HG02938 (cell line): ENCODE measurements around the gene PGBD1.
"Not testable (repeated sequence)": the region's sequence is repeated elsewhere in the genome, so short reads cannot be mapped to it uniquely, and the experiment has no call there.

Source experiments
- ATAC-seq: cut with Tn5 transposase; IDR thresholded peaks from one replicate; pipeline ENCODE4 v1.9.1; 2021; ENCODE audit warnings: mild to moderate bottlenecking, moderate library complexity; ENCODE audit not compliant: unreplicated experiment

PGBD1 gene

GRCh38 chr6:28266962-28267694 lies 14.2 kb upstream of the PGBD1 start, which contains the start of gene ZSCAN26:
Gene ZSCAN26, plus strand, starts transcription at chr6:28267143. Its CDS starts 4,777 bp downstream, at chr6:28271920.
- ATAC-seq, result peak; percentile 87

- ATAC-seq, result no peak
These were observed 13.7 kb upstream of the PGBD1 start for GRCh38 chr6:28267695-28268059.

GRCh38 chr6:28269492-28269891 lies 11.9 kb upstream of the PGBD1 start:
- ATAC-seq, result no peak

GRCh38 chr6:28274888-28275287 lies 6.5 kb upstream of the PGBD1 start:
- ATAC-seq, result no peak

- no peak for ATAC-seq
These were observed 3.6 kb upstream of the PGBD1 start for GRCh38 chr6:28277746-28278145.

- no peak for ATAC-seq
These were observed 631 bp upstream of the PGBD1 start for GRCh38 chr6:28280595-28281287.

- no peak for ATAC-seq
These were observed 1.6 kb downstream of the PGBD1 start for GRCh38 chr6:28282926-28283325.

- no peak for ATAC-seq
These were observed 10.2 kb downstream of the PGBD1 start for GRCh38 chr6:28291573-28291972.

- no peak for ATAC-seq
These were observed 14.0 kb downstream of the PGBD1 start for GRCh38 chr6:28295326-28295725.

GRCh38 chr6:28296520-28297060 lies 15.2 kb downstream of the PGBD1 start:
- ATAC-seq, result no peak

- peak; percentile 93 for ATAC-seq
These were observed 22.2 kb downstream of the PGBD1 start for GRCh38 chr6:28303570-28303969.

GRCh38 chr6:28306363-28306762 lies 25.0 kb downstream of the PGBD1 start:
- not testable (repeated sequence) for ATAC-seq

GRCh38 chr6:28311139-28311823 lies 29.9 kb downstream of the PGBD1 start:
- no peak for ATAC-seq

- ATAC-seq, result no peak
These were observed 31.6 kb downstream of the PGBD1 start for GRCh38 chr6:28312939-28313338.

- no peak for ATAC-seq
These were observed 34.3 kb downstream of the PGBD1 start for GRCh38 chr6:28315628-28316027.

- not testable (repeated sequence) for ATAC-seq
These were observed 36.5 kb downstream of the PGBD1 start for GRCh38 chr6:28317866-28318265.

GRCh38 chr6:28322661-28323060 lies 41.3 kb downstream of the PGBD1 start:
- ATAC-seq, result no peak

GRCh38 chr6:28323813-28324424 lies 42.5 kb downstream of the PGBD1 start:
- no peak for ATAC-seq

GRCh38 chr6:28326371-28326948 lies 45.1 kb downstream of the PGBD1 start:
- no peak for ATAC-seq

- no peak for ATAC-seq
These were observed 48.7 kb downstream of the PGBD1 start for GRCh38 chr6:28330041-28330440.

GRCh38 chr6:28333047-28333446 lies 51.7 kb downstream of the PGBD1 start:
- no peak for ATAC-seq
